H1 (cell line): ENCODE results near the gene DDX51. TPM values are rescaled to one million over a fixed set of nuclear protein-coding genes. Genes with fewer than 3 reads are reported as not detected.

Experiments
- CTCF ChIA-PET: fragments of 300-600 bp; sonication (Branson Sonifier 250); formaldehyde crosslinking; loops from one replicate; lab custom pipeline; 2021; ENCODE audit not compliant: partially characterized antibody; lab: Charles Lee
- POLR2A ChIA-PET: fragments of 300-600 bp; sonication (Branson Sonifier 250); formaldehyde crosslinking; loops from one replicate; lab custom pipeline; 2021; ENCODE audit warnings: inconsistent platforms; ENCODE audit not compliant: partially characterized antibody; lab: Charles Lee
- DNase-seq, 2 experiments: peaks; one replicate each; pipeline versions ENCODE4 v3.0.0 to v3.0.0-alpha.2; 2010 to 2022; ENCODE audit warnings: low spot score in 2 of 2, low read depth in 1 of 2, mixed read lengths in 1 of 2
- FAIRE-seq: peaks from 2 replicates; lab custom pipeline; 2011; peaks lifted over from hg19 to GRCh38; lab: Jason Lieb, UNC
- H2AFZ ChIP-seq: 2 replicates; pipeline ENCODE4 v1.8.1; 2012; ENCODE audit warnings: low read length, inconsistent platforms
- H2AK5ac ChIP-seq: 2 replicates; pipeline ENCODE4 v1.6.1; 2013; ENCODE audit warnings: low read depth, low read length
- H2BK120ac ChIP-seq: replicated peaks from 2 replicates; pipeline ENCODE3; 2013; ENCODE audit warnings: low read depth, low read length, inconsistent platforms
- H2BK12ac ChIP-seq: 2 replicates; pipeline ENCODE4 v1.6.1; 2013; ENCODE audit warnings: low read depth, low read length
- H2BK15ac ChIP-seq: 2 replicates; pipeline ENCODE4 v1.6.1; 2013; ENCODE audit warnings: low read length
- H2BK20ac ChIP-seq: 2 replicates; pipeline ENCODE4 v1.6.1; 2013; ENCODE audit warnings: low read length
- H2BK5ac ChIP-seq: 2 replicates; pipeline ENCODE4 v1.6.1; 2013; ENCODE audit warnings: low read depth, low read length
- H3K14ac ChIP-seq: 2 replicates; pipeline ENCODE4 v1.6.1; 2013; ENCODE audit warnings: inconsistent platforms; ENCODE audit not compliant: insufficient read length
- H3K18ac ChIP-seq: 2 replicates; pipeline ENCODE4 v1.6.1; 2013; ENCODE audit warnings: low read length; ENCODE audit errors: extremely low read depth
- H3K23ac ChIP-seq: 2 replicates; pipeline ENCODE4 v1.6.1; 2013; ENCODE audit warnings: inconsistent platforms; ENCODE audit not compliant: insufficient read length
- H3K23me2 ChIP-seq: 2 replicates; pipeline ENCODE4 v1.6.1; 2013; ENCODE audit warnings: low read depth, low read length
- H3K27ac ChIP-seq: 2 replicates; pipeline ENCODE4 v1.6.1; 2011; ENCODE audit warnings: low read depth, low read length, inconsistent platforms
- H3K27me3 ChIP-seq, 4 experiments: replicated peaks in 1 of 4; 1 replicate in 1 of 4; 2 replicates in 3 of 4; pipeline versions ENCODE4 v1.6.1 to v1.8.1; 2011 to 2013; ENCODE audit warnings: low read length in 3 of 4, mild to moderate bottlenecking in 3 of 4, inconsistent platforms in 2 of 4, mixed read lengths in 2 of 4, moderate library complexity in 1 of 4; ENCODE audit not compliant: control insufficient read depth in 3 of 4, insufficient read depth in 3 of 4; ENCODE audit errors: extremely low read depth in 1 of 4
- H3K36me3 ChIP-seq, 4 experiments: 2 replicates each; pipeline versions ENCODE4 v1.6.1 to v1.8.1; 2011 to 2013; ENCODE audit warnings: mild to moderate bottlenecking in 4 of 4, low read length in 3 of 4, moderate library complexity in 2 of 4, control low read depth in 1 of 4, inconsistent platforms in 1 of 4; ENCODE audit not compliant: insufficient read depth in 4 of 4, control insufficient read depth in 2 of 4
- H3K4ac ChIP-seq: replicated peaks from 2 replicates; pipeline ENCODE3; 2013; ENCODE audit warnings: low read length, low read depth, mixed read lengths, inconsistent platforms; ENCODE audit not compliant: insufficient read length
- H3K4me1 ChIP-seq, 4 experiments: replicated peaks in 1 of 4; 1 replicate in 1 of 4; 2 replicates in 3 of 4; pipeline versions ENCODE4 v1.6.1 to v1.8.1; 2011 to 2013; ENCODE audit warnings: low read length in 3 of 4, inconsistent platforms in 2 of 4, mixed read lengths in 1 of 4; ENCODE audit not compliant: insufficient read depth in 4 of 4, control insufficient read depth in 3 of 4
- H3K4me2 ChIP-seq, 2 experiments: 2 replicates each; pipeline versions ENCODE4 v1.6.1 to v1.8.1; 2011 to 2013; ENCODE audit warnings: low read depth in 2 of 2, low read length in 2 of 2, control low read depth in 1 of 2, inconsistent platforms in 1 of 2, mild to moderate bottlenecking in 1 of 2; ENCODE audit not compliant: insufficient read depth in 1 of 2
- H3K4me3 ChIP-seq, 4 experiments: fragments of 200-600, 300-600 bp in 1 of 4; sonication (generic), shearing (Covaris generic), sonication (Bioruptor Twin) in 1 of 4; 2 replicates each; pipeline versions ENCODE4 v1.5.1 to v1.8.1; 2011 to 2016; ENCODE audit warnings: low read length in 4 of 4, low read depth in 3 of 4, control low read depth in 2 of 4, inconsistent platforms in 2 of 4, mild to moderate bottlenecking in 2 of 4, mixed read lengths in 1 of 4, moderate library complexity in 1 of 4; ENCODE audit not compliant: insufficient read depth in 2 of 4; ENCODE audit errors: extremely low read depth in 1 of 4
- H3K56ac ChIP-seq: replicated peaks from 2 replicates; pipeline ENCODE3; 2013; ENCODE audit warnings: low read depth, mild to moderate bottlenecking, mixed read lengths, low read length, inconsistent platforms; ENCODE audit not compliant: insufficient read length
- H3K79me1 ChIP-seq: 2 replicates; pipeline ENCODE4 v1.6.1; 2013; ENCODE audit warnings: low read depth, low read length, control low read depth
- H3K79me2 ChIP-seq, 2 experiments: 2 replicates each; pipeline versions ENCODE4 v1.6.1 to v1.8.1; 2012 to 2013; ENCODE audit warnings: low read length in 2 of 2, mild to moderate bottlenecking in 2 of 2, inconsistent platforms in 1 of 2; ENCODE audit not compliant: insufficient read depth in 2 of 2, control insufficient read depth in 1 of 2
- H3K9ac ChIP-seq, 4 experiments: replicated peaks in 1 of 4; 1 replicate in 1 of 4; 2 replicates in 3 of 4; pipeline versions ENCODE4 v1.6.1 to v1.8.1; 2011 to 2013; ENCODE audit warnings: low read depth in 3 of 4, low read length in 3 of 4, control low read depth in 2 of 4, mild to moderate bottlenecking in 2 of 4, moderate library complexity in 2 of 4, inconsistent platforms in 1 of 4; ENCODE audit errors: extremely low read depth in 1 of 4
- H3K9me3 ChIP-seq, 2 experiments: 2 replicates each; pipeline versions ENCODE4 v1.6.1 to v1.8.1; 2012 to 2013; ENCODE audit warnings: mild to moderate bottlenecking in 2 of 2, moderate library complexity in 2 of 2, control low read depth in 1 of 2, inconsistent platforms in 1 of 2, low read depth in 1 of 2, low read length in 1 of 2, mixed read lengths in 1 of 2; ENCODE audit not compliant: insufficient read depth in 2 of 2
- H4K20me1 ChIP-seq, 2 experiments: replicated peaks in 1 of 2; 2 replicates each; pipeline versions ENCODE3 to v1.8.1; 2011 to 2013; ENCODE audit warnings: inconsistent platforms in 2 of 2, low read length in 2 of 2, mild to moderate bottlenecking in 1 of 2; ENCODE audit not compliant: insufficient read depth in 2 of 2, control insufficient read depth in 1 of 2
- H4K5ac ChIP-seq: 2 replicates; pipeline ENCODE4 v1.6.1; 2013; ENCODE audit warnings: low read length, low read depth, mixed read lengths, inconsistent platforms; ENCODE audit not compliant: insufficient read length
- H4K8ac ChIP-seq: 2 replicates; pipeline ENCODE4 v1.8.0; 2013; ENCODE audit warnings: mild to moderate bottlenecking, moderate library complexity, low read length, inconsistent platforms; ENCODE audit not compliant: insufficient read depth; ENCODE audit errors: extremely low read depth
- H4K91ac ChIP-seq: replicated peaks from 2 replicates; pipeline ENCODE3; 2013; ENCODE audit warnings: low read length, mixed read lengths, inconsistent platforms; ENCODE audit not compliant: insufficient read length
- CBX5 ChIP-seq: fragments of 300-800, 300-1000 bp; sonication (generic); IDR thresholded peaks from 2 replicates; pipeline ENCODE4 v1.7.1; 2016; ENCODE audit warnings: antibody characterized with exemption, low read length, low read depth
- CHD1 ChIP-seq: IDR thresholded peaks from 2 replicates; pipeline ENCODE4 v1.6.1; 2012; ENCODE audit warnings: low read depth, low read length, improper control_type of control experiment
- JUND ChIP-seq: IDR thresholded peaks from 2 replicates; pipeline ENCODE4 v1.6.1; 2011; ENCODE audit warnings: mild to moderate bottlenecking, improper control_type of control experiment, low read length
- NANOG ChIP-seq: IDR thresholded peaks from 2 replicates; pipeline ENCODE4 v1.6.1; 2011; ENCODE audit warnings: low read length, low read depth, mild to moderate bottlenecking, inconsistent platforms; ENCODE audit not compliant: insufficient read depth, poor library complexity, severe bottlenecking
- POLR2AphosphoS5 ChIP-seq: IDR thresholded peaks from 2 replicates; pipeline ENCODE4 v1.6.1; 2011; ENCODE audit warnings: low read depth, low read length
- RFX5 ChIP-seq: IDR thresholded peaks from 2 replicates; pipeline ENCODE4 v1.6.1; 2011; ENCODE audit warnings: low read depth, low read length, improper control_type of control experiment, borderline replicate concordance
- RNF2 ChIP-seq: fragments of 200-900, 300-1000 bp; sonication (generic); IDR thresholded peaks from 2 replicates; pipeline ENCODE4 v1.7.1; 2016; ENCODE audit warnings: borderline replicate concordance, low read depth, mild to moderate bottlenecking, antibody characterized with exemption, low read length; ENCODE audit not compliant: poor library complexity, severe bottlenecking; ENCODE audit errors: missing control alignments
- TAF1 ChIP-seq: IDR thresholded peaks from 2 replicates; pipeline ENCODE4 v1.6.1; 2011; ENCODE audit warnings: mild to moderate bottlenecking, low read depth, low read length
- TBP ChIP-seq: IDR thresholded peaks from 2 replicates; pipeline ENCODE4 v1.6.1; 2011; ENCODE audit warnings: low read depth, low read length, improper control_type of control experiment
- WGBS, 2 experiments: shearing (Covaris generic) in 1 of 2; methylation state at CpG; one replicate each; pipeline versions ENCODE4 v1.1.6 to v1.1.7; 2013 to 2015; ENCODE audit warnings: low lambda C conversion rate in 2 of 2, mixed read lengths in 2 of 2, inconsistent platforms in 1 of 2, low coverage in 1 of 2, missing lambda C conversion rate in 1 of 2; ENCODE audit not compliant: insufficient replicate concordance in 2 of 2, insufficient coverage in 1 of 2, insufficient read length in 1 of 2; ENCODE audit errors: extremely low coverage in 1 of 2, missing lambda C conversion rate in 1 of 2; 5-methylcytosine and 5-hydroxymethylcytosine counted together
- polyA plus RNA-seq, 7 experiments: library from polyadenylated mRNA; depleted of rRNA in 3 of 7; stranded (reverse) in 5 of 7; unstranded in 2 of 7; fragments of >200 nt in 5 of 7; fragments of 200-250 nt in 2 of 7; gene quantifications; 1 replicate in 5 of 7; 2 replicates in 1 of 7; 4 replicates in 1 of 7; pipeline versions ENCODE4 v1.2.1 to v1.2.3, GENCODE V29; 2011 to 2013; ENCODE audit warnings: missing spikeins in 2 of 7, mixed read lengths in 2 of 7
- total RNA-seq: library from RNA; stranded (reverse); fragmentation: NEBNext Ultra II Directional; extraction: Animal tissue kit (Norgen Biotek cat#: 25700); gene quantifications from 2 replicates; pipeline ENCODE4 v1.2.1, GENCODE V29; 2021
- TF ChIP-seq, protein P1 (sequence below): IDR thresholded peaks from 2 replicates; pipeline ENCODE4 v1.6.1; 2012; ENCODE audit warnings: inconsistent platforms

Gene DDX51
- total and polyA plus RNA-seq, 2 of the 8 experiments (the other 6 are each of a cell fraction or from before 2014, with no cell fraction given), result 11.2 to 24.4 TPM

DNA sequence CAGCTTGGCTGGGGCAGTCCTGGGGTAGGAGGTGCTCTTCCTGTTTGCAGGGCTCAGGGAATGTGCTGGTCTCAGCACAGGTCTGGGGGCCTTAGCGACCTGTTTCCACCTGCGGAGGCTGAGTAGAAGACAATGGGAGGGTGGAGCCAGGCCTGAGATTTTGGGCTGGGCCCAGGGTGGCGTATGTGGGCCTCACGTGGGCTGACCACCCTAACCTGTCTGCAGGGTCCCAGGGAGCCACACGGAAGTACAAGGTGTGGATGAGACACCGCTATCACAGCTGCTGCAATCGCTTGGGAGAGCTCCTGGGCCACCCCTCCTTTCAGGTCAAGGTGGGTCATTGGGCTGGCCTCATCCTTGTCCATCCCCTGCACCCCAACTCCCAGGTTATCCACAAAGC lies 1.2 kb upstream of the DDX51 start:
- no peak overlapping the region for H3K14ac ChIP-seq
- peak overlapping the region; percentile 83 to 96 (median 88); a peak in 7 of 8 replicates for H3K4me3 ChIP-seq
- no peak for TF ChIP-seq POLR2AphosphoS5
- no peak for TF ChIP-seq TBP
- TF ChIP-seq CBX5, result no peak
- TF ChIP-seq, protein P1, sequence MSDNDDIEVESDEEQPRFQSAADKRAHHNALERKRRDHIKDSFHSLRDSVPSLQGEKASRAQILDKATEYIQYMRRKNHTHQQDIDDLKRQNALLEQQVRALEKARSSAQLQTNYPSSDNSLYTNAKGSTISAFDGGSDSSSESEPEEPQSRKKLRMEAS, result no peak
- no peak for TF ChIP-seq RNF2
- TF ChIP-seq NANOG, result no peak
- no peak for TF ChIP-seq RFX5
- TF ChIP-seq CHD1, result no peak
- TF ChIP-seq JUND, result no peak
- no peak for TF ChIP-seq TAF1
- H2AFZ ChIP-seq, result no peak overlapping the region
- H4K20me1 ChIP-seq, result peaks cover 11 to 22% of the 10 kb centered on the region in 2 experiments
- peaks cover 5 to 33% (median 20%) of the 10 kb centered on the region in 4 experiments; a peak in 6 of 8 replicates for H3K36me3 ChIP-seq
- POLR2A ChIA-PET, result interaction anchor here (1.2 to 1.9 kb wide), 3 partner anchors 9 to 18 kb away, joined by 3 to 6 read pairs (median 6); no protein-coding TSS in a partner anchor
- no peak overlapping the region for H3K56ac ChIP-seq
- no peak overlapping the region for H2AK5ac ChIP-seq
- DNase-seq, result no peak
- no peak overlapping the region for H3K23ac ChIP-seq
- no peaks in the 10 kb centered on the region for H3K27me3 ChIP-seq
- H3K4ac ChIP-seq, result no peak overlapping the region
- H4K91ac ChIP-seq, result no peak overlapping the region
- 88% methylated on average over 7 of the region's 7 CpGs; no CpG with 5 or more reads in 1 of the 2 experiments for WGBS, 2 experiments
- no peak overlapping the region for H2BK15ac ChIP-seq
- H2BK20ac ChIP-seq, result no peak overlapping the region
- H2BK120ac ChIP-seq, result no peak overlapping the region
- H3K23me2 ChIP-seq, result peaks cover 13% of the 10 kb centered on the region; the same call in 1 of the 2 replicates
- no peak overlapping the region; the same call in 1 of the 2 replicates for H4K8ac ChIP-seq
- H2BK12ac ChIP-seq, result no peak overlapping the region
- H3K79me1 ChIP-seq, result peaks cover 30% of the 10 kb centered on the region
- H4K5ac ChIP-seq, result no peak overlapping the region
- peaks cover 0 to 3% of the 10 kb centered on the region in 2 experiments; a peak in 1 of 4 replicates for H3K9me3 ChIP-seq
- H3K18ac ChIP-seq, result no peak overlapping the region
- H3K27ac ChIP-seq, result no peak overlapping the region
- H3K79me2 ChIP-seq, result peaks cover 4 to 44% of the 10 kb centered on the region in 2 experiments; a peak in 3 of 4 replicates
- H3K9ac ChIP-seq, result peak overlapping the region in 2 of 4 experiments; percentile 82 to 86; a peak in 2 of 7 replicates
- H3K4me2 ChIP-seq, result peak overlapping the region; percentile 76 to 83
- CTCF ChIA-PET, result interaction anchor here (0.9 to 1.6 kb wide), 4 partner anchors 8 to 374 kb away, joined by 3 to 9 read pairs (median 4); no protein-coding TSS in a partner anchor
- H3K4me1 ChIP-seq, result peaks cover 0 to 15% (median 4%) of the 10 kb centered on the region in 4 experiments; a peak in 5 of 7 replicates
- FAIRE-seq, result no peak
- no peak overlapping the region for H2BK5ac ChIP-seq
